Spinal cord (tissue), 10 donors: Measurements from ENCODE around the gene TRPV4. TPM values are rescaled to one million over a fixed set of nuclear protein-coding genes. Genes with fewer than 3 reads are reported as not detected.

Experiments used
- DNase-seq, 6 donors: peaks; one replicate each; pipeline versions ENCODE4 v3.0.0 to v3.0.0-alpha.2; 2013 to 2015; ENCODE audit warnings: low spot score in 6 of 6, low read depth in 4 of 6
- H3K27ac ChIP-seq: one replicate; pipeline ENCODE4 v1.5.1; 2013; ENCODE audit warnings: low read depth, low read length, control low read depth
- H3K27me3 ChIP-seq: one replicate; pipeline ENCODE4 v1.6.1; 2013; ENCODE audit warnings: low read length; ENCODE audit not compliant: control insufficient read depth, insufficient read depth
- H3K36me3 ChIP-seq: one replicate; pipeline ENCODE4 v1.6.1; 2013; ENCODE audit warnings: low read length; ENCODE audit not compliant: control insufficient read depth, insufficient read depth
- H3K4me1 ChIP-seq: one replicate; pipeline ENCODE4 v1.6.1; 2013; ENCODE audit warnings: low read length; ENCODE audit not compliant: control insufficient read depth, insufficient read depth
- H3K4me3 ChIP-seq: one replicate; pipeline ENCODE4 v1.5.1; 2013; ENCODE audit warnings: low read depth, low read length, control low read depth
- H3K9me3 ChIP-seq: one replicate; pipeline ENCODE4 v1.6.1; 2013; ENCODE audit warnings: low read length; ENCODE audit not compliant: control insufficient read depth, insufficient read depth
- WGBS: methylation state at CpG from one replicate; pipeline ENCODE4 v1.1.5; 2013; ENCODE audit warnings: missing lambda C conversion rate; ENCODE audit not compliant: insufficient coverage; 5-methylcytosine and 5-hydroxymethylcytosine counted together
- polyA plus RNA-seq, 2 donors: library from polyadenylated mRNA; unstranded; fragments of 120-200 nt; gene quantifications; one replicate each; pipeline ENCODE4 v1.2.1, GENCODE V29; 2013; ENCODE audit not compliant: insufficient read length in 2 of 2
- total RNA-seq, 2 donors: library from RNA; depleted of rRNA in 1 of 2; stranded (reverse); fragments of 120-200 nt in 1 of 2; fragments of >200 nt in 1 of 2; gene quantifications; one replicate each; pipeline versions ENCODE4 v1.2.3 to v1.2.4, GENCODE V29; 2013 to 2014
- donor health status: healthy.

The TRPV4 gene
- total and polyA plus RNA-seq, 4 donors = 0.50 to 3.8 (median 0.89) TPM

DNA sequence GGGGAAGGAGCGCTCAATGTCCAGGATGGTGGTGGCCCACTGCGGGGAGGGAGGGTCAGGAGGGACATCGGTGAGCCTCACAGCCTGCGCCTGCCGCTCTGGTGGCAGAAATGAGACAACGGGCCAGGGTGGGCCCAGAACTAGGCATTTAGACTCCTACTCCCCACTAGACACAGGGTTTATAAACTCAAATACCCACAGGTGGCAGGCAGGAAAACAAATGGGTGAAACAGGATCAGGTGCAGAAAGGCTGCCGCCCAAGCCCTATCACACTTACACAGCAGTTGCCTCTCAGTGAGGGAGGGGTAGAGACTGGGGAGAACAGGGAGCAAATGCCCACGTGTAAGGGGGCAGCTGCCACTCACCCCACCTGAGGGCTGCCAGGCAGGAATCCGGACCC is 46.4 kb downstream of the TRPV4 start:
- 89% methylated on average over 6 of the region's 9 CpGs for WGBS
- peaks cover 7% of the 10 kb centered on the region for H3K36me3 ChIP-seq
- peaks cover 15% of the 10 kb centered on the region for H3K4me1 ChIP-seq
- no peaks in the 10 kb centered on the region for H3K9me3 ChIP-seq
- H3K27me3 ChIP-seq = no peaks in the 10 kb centered on the region
- H3K27ac ChIP-seq = no peak overlapping the region
- no peak for DNase-seq
- H3K4me3 ChIP-seq = no peak overlapping the region

DNA sequence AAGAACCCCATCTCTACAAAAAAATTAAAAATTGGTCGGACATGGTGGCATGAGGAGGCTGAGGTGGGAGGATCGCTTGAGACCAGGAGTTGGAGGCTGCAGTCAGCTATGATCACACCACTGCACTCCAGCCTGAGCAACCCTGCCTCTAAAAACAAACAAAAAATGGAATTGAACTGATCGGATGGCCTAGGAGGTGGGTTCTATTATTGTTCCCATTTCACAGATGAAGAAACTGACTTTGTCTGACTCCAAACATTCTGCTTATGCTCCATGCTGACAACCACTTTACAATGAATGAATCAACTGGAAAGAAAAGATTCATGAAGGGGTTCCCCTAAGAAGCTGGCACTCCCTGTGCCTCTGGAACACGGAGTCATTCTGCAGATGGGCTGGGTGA is 47.3 kb downstream of the TRPV4 start:
- DNase-seq = no peak
- H3K36me3 ChIP-seq = peaks cover 7% of the 10 kb centered on the region
- no peaks in the 10 kb centered on the region for H3K9me3 ChIP-seq
- no peaks in the 10 kb centered on the region for H3K27me3 ChIP-seq
- no peak overlapping the region for H3K4me3 ChIP-seq
- H3K27ac ChIP-seq = no peak overlapping the region
- WGBS = no CpG with 5 or more reads among the region's 4 CpGs
- H3K4me1 ChIP-seq = peaks cover 15% of the 10 kb centered on the region

DNA sequence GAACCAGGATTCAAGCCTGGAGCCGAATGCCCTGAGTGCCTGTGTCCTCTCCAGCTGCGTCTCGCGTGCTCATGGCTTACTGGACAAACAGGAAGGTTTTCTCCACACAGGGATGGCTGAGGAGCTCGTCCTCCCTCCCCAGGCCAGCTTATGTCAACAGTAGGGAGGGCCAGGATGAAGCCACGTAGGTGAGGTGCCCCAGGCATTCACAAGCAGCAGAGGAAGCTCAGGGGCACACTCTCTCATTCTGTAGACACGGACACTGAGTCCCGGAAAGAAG is 49.3 kb downstream of the TRPV4 start:
- Histone ChIP-seq H3K36me3 (peaks cover 7% of the 10 kb centered on the region), H3K4me1 (peaks cover 15% of the 10 kb centered on the region), H3K9me3 (no peaks in the 10 kb centered on the region), H3K27me3 (no peaks in the 10 kb centered on the region), H3K4me3 (no peak overlapping the region), H3K27ac (no peak overlapping the region)
- WGBS = 90% methylated on average over 8 of the region's 8 CpGs
- no peak for DNase-seq

DNA sequence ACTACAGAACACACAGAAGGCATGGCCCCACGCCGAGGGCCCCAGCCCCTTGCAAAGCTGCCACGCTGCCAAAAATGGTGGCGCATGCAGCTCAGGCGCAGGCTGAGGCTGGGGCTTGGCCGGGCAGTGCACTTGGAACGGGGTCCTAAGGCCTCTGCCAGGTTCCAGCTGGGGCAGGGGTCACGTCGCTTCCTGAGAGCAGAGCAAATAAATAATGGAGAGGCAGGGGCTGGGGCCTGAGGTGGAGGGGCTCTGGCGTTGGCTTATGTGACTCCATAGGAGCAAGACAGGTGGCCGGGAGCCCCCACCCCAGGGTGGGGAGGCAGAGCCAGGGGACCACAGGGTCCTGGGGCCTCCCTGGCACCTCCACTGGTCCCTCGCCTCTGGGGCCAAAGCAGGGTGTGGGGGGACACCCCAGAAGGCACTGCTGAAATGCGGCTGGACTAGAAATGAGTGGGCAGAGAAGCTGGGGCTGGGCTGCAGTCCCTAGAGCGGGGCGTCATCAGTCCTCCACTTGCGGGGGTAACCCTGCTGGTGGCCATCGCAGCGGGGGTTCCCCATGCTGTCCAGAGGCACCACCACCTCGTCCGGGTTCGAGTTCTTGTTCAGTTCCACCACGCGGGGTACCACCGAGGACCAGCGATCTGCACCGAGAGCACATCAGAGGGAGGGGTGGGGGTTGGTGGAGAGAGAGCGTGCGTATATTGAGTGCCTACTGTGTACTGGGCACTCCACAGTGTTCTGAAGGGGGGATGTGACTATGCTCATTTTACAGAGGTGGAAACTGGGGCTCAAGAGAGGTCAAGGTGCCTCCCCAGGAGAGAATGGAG is 49.8 kb downstream of the TRPV4 start:
- WGBS = 68% methylated on average over 28 of the region's 28 CpGs
- Histone ChIP-seq H3K4me3 (no peak overlapping the region), H3K4me1 (peaks cover 15% of the 10 kb centered on the region), H3K27ac (no peak overlapping the region), H3K27me3 (no peaks in the 10 kb centered on the region), H3K36me3 (peaks cover 7% of the 10 kb centered on the region), H3K9me3 (no peaks in the 10 kb centered on the region)
- DNase-seq = peak in 1 of 6 donors; percentile 46

DNA sequence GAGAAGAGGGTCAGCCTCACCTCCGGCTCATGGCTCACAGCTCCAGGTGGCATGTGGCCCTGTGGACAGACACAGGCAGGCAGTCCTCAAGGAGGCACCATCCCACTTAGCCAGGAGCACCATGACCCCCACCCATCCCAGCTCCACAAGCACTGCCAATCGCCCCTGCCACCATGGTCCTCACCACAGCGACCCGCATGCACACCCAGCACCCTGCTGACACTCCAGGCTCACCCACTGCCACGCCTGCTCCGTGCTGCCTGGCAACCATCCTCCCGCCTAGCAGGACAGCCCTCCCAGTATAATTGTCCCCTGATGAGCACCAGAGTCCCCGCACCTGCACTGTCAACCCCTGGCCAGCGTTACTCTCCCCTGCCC is 50.9 kb downstream of the TRPV4 start:
- DNase-seq = no peak
- Histone ChIP-seq H3K4me1 (peaks cover 15% of the 10 kb centered on the region), H3K36me3 (peaks cover 7% of the 10 kb centered on the region), H3K4me3 (no peak overlapping the region), H3K9me3 (no peaks in the 10 kb centered on the region), H3K27me3 (no peaks in the 10 kb centered on the region), H3K27ac (no peak overlapping the region)
- WGBS = 77% methylated on average over 9 of the region's 9 CpGs

DNA sequence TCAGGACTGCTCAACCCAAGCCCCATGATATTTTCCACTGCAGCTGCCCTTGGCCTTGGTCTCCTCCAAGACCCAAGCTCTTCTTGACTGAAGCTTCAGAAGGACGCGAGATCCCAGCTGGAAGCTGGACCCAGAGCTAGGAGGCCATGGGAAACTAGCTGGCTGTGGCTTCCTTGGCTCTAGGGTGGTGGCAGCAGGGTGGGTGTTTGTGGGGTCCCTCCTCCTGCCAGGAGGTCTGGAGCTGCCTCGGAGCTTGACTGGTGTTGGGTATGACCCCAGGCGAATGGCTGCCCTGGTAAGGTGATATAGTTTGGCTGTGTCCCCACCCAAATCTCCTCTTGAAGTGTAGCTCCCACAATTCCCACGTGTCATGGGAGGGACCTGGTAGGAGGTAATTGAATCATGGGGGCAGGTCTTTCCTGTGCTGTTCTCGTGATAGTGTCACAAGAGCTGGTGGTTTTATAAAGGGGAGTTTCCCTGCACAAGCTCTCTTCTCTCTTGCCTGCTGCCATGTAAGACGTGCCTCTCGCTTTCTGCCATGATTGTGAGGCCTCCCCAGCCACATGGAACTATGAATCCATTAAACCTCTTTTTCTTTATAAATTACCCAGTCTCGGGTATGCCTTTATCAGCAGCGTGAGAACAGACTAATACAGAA is 51.4 kb downstream of the TRPV4 start:
- WGBS = 70% methylated on average over 5 of the region's 10 CpGs
- no peak for DNase-seq
- H3K4me1 ChIP-seq = peaks cover 18% of the 10 kb centered on the region
- H3K4me3 ChIP-seq = no peak overlapping the region
- no peaks in the 10 kb centered on the region for H3K27me3 ChIP-seq
- H3K9me3 ChIP-seq = no peaks in the 10 kb centered on the region
- H3K36me3 ChIP-seq = peaks cover 7% of the 10 kb centered on the region
- no peak overlapping the region for H3K27ac ChIP-seq

DNA sequence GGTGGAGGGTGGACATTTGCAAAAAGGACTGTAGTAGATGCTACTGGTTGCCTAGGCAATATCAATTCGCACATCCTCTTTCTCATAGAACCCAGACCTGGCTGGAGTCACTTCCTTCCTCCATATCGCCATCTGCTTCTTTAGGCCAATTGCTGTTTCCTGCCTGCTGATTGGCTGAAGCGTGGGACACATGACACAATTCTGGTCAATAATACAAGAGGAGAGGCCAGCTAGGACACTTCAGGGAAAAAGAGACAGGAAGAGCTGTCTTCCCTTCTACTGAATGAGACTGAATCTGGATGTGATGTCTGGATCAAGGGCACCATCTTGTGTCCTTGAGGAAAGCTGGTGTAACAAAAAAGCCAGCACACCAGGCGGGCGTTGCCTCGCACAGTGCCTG is 53.8 kb downstream of the TRPV4 start:
- WGBS = 86% methylated on average over 4 of the region's 6 CpGs

DNA sequence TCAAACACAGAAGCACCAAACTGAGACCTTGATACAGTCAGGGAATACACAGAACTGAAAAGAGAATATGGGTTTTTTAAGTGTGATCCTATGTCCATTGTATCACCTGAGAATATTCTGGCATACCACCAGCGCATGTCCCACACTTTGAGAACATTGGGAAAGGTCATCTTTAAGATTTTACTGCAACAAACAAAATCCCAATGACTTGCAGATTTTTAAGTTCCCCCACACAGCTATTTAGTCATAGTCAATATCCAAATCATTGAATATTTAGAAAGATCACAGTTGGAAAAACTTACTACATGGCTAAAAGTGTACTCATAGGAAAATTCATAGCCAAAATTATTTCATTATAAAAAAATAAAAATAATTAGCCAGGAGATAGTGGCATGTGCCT is 54.5 kb downstream of the TRPV4 start:
- DNase-seq = no peak
- H3K27ac ChIP-seq = no peak overlapping the region
- H3K4me3 ChIP-seq = no peak overlapping the region
- WGBS = no CpG with 5 or more reads among the region's 1 CpG
- peaks cover 3% of the 10 kb centered on the region for H3K36me3 ChIP-seq
- no peaks in the 10 kb centered on the region for H3K9me3 ChIP-seq
- H3K4me1 ChIP-seq = peaks cover 17% of the 10 kb centered on the region
- H3K27me3 ChIP-seq = no peaks in the 10 kb centered on the region

More for the DNA sequence above, 53.8 kb downstream of the TRPV4 start:
- no peaks in the 10 kb centered on the region for H3K27me3 ChIP-seq
- no peak overlapping the region for H3K27ac ChIP-seq
- H3K36me3 ChIP-seq = peaks cover 3% of the 10 kb centered on the region
- DNase-seq = no peak
- no peaks in the 10 kb centered on the region for H3K9me3 ChIP-seq
- no peak overlapping the region for H3K4me3 ChIP-seq
- peaks cover 18% of the 10 kb centered on the region for H3K4me1 ChIP-seq

DNA sequence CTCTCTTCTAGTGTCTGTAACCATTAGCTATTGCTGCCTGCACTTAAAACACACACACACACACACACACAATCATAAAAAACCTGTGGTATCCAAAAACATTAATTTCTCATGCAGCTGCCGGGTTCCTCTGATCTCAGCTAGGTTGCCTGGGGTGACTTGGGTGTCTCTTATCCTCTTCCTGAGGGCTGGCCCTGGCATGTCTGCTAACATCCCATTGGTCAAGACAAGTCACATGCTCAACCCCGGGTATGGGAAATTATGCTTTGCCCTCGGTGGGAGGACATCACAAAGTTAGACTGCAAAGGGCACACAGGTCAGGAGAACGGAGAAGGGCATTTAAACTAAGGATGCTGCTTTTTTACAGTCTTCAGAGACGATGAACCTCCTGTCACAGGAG is 55.7 kb downstream of the TRPV4 start:
- no peak overlapping the region for H3K27ac ChIP-seq
- WGBS = 18% methylated on average over 4 of the region's 5 CpGs
- H3K4me1 ChIP-seq = peaks cover 15% of the 10 kb centered on the region
- no peak overlapping the region for H3K4me3 ChIP-seq
- DNase-seq = no peak
- no peaks in the 10 kb centered on the region for H3K27me3 ChIP-seq
- H3K9me3 ChIP-seq = no peaks in the 10 kb centered on the region
- H3K36me3 ChIP-seq = no peaks in the 10 kb centered on the region

DNA sequence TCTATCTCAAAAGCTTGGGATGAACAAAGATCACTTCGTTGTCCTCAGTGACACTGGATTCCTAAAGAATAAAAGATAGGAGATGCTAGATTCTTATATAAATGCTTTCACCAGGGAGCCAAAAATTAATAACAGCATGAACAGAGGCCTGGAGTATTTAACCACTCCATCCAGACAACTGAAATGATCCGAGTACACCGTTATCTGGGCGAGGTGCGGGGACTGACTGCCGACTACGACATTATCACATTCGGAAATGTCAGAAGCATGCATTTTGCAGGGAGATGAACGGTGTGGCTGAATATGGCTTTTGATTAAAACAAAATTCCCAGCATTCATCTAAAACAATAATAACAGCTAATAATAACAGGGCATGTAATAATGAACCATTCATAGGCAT is 56.6 kb downstream of the TRPV4 start:
- peak in 1 of 6 donors; percentile 81 for DNase-seq
- Histone ChIP-seq H3K4me1 (peaks cover 13% of the 10 kb centered on the region), H3K4me3 (no peak overlapping the region), H3K36me3 (peaks cover 8% of the 10 kb centered on the region), H3K27me3 (no peaks in the 10 kb centered on the region), H3K9me3 (no peaks in the 10 kb centered on the region), H3K27ac (no peak overlapping the region)
- no CpG with 5 or more reads among the region's 9 CpGs for WGBS
